ENCODE data around the gene COLEC12. TPM values are rescaled to one million over a fixed set of nuclear protein-coding genes. Genes with fewer than 3 reads are reported as not detected.

The COLEC12 gene
- total RNA-seq, 4 donors from 2014 or later, result 20.9 to 75.1 (median 50.4) TPM

DNA sequence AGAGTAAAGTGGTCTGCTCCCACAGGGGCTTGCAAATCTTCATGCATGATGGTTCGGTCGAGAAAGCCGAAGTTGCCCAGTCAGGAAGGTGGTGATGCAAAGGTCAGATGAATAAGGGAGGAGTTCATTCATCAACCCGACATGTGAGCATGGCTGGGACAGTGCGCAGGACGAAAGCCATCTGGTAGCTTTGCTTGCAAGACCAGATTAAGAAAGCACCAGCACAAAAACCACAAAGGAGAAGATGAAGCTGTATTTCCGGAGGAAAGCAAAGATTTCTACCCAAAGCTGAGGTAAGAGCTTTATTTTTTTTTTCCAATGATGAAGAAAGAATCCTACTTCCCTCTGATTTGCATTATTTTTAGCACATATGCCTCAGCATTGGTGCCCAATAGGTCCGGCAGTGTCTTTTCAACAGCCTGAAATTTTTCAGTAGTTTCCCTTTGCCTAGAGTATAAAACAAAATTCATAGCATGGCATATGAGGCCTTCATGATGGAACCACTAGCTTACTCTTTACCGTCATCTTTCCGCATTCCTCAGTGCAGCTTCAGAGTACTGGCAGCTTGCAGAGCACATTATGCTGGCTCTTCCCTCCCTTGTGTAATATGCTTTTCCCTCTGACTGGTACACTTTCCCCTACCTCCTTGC is 120.7 kb downstream of the COLEC12 start:
- TF ChIP-seq CTCF (IDR thresholded peaks at IDR 0.05; ENCODE audit: low read depth), result no peak

- TF ChIP-seq CTCF (IDR thresholded peaks at IDR 0.05; ENCODE audit: low read depth), result no peak
Measured at GRCh38 chr18:378079-378478, 122.4 kb downstream of the COLEC12 start.

GRCh38 chr18:377088-377487 is 123.4 kb downstream of the COLEC12 start:
- TF ChIP-seq CTCF (IDR thresholded peaks at IDR 0.05; ENCODE audit: low read depth), result no peak

DNA sequence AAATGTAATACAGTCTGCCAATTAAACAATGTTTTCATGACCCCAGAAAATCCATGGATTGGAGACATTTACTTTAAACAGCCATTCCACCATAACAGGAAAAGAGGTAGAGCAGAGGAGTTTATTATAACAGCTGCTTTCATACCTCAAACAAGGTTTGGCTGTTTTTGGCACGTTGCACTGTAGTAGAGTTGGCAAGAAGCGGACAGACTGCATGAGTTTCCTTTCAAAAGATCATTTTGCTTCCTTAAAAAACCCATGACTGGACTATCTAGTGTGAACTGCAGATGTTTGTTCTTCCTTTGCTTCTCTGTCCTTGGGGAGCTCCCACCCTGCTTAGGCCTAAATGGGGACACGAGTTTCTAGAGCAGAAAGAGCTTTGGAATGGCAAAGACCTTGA is 124.2 kb downstream of the COLEC12 start:
- no peak for TF ChIP-seq CTCF (IDR thresholded peaks at IDR 0.05; ENCODE audit: low read depth)

GRCh38 chr18:374721-375168 is 125.8 kb downstream of the COLEC12 start:
- TF ChIP-seq CTCF (IDR thresholded peaks at IDR 0.05; ENCODE audit: low read depth), result no peak

DNA sequence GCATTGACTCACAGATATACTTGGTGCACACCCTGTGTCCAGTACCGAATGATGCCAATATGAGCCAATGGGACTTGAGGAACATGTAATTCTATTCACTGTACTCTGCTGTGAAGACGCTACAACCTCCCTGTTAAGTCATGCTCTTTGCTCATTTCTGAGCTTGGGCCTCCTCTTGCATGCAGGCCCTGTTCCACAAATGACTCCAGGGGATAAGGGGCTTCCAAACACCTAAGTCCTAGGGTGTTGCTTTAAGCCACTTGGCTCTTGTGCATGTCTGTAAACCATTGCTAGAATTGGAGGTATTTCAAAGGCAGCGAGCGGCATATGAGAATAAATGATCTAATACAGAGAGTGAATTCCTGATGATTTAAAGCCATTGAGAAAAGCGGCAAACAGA is 126.7 kb downstream of the COLEC12 start:
- TF ChIP-seq CTCF (IDR thresholded peaks at IDR 0.05; ENCODE audit: low read depth), result no peak

- no peak for TF ChIP-seq CTCF (IDR thresholded peaks at IDR 0.05; ENCODE audit: low read depth)
Measured at GRCh38 chr18:371609-371982, 128.9 kb downstream of the COLEC12 start.
